H1 (cell line): ENCODE measurements around the gene AHDC1. TPM values are rescaled to one million over a fixed set of nuclear protein-coding genes. Genes with fewer than 3 reads are reported as not detected.

Experiments
- CTCF ChIA-PET: fragments of 300-600 bp; sonication (Branson Sonifier 250); formaldehyde crosslinking; loops from one replicate; lab custom pipeline; 2021; ENCODE audit not compliant: partially characterized antibody; lab: Charles Lee
- POLR2A ChIA-PET: fragments of 300-600 bp; sonication (Branson Sonifier 250); formaldehyde crosslinking; loops from one replicate; lab custom pipeline; 2021; ENCODE audit warnings: inconsistent platforms; ENCODE audit not compliant: partially characterized antibody; lab: Charles Lee
- DNase-seq, 2 experiments: peaks; one replicate each; pipeline versions ENCODE4 v3.0.0 to v3.0.0-alpha.2; 2010 to 2022; ENCODE audit warnings: low spot score in 2 of 2, low read depth in 1 of 2, mixed read lengths in 1 of 2
- FAIRE-seq: peaks from 2 replicates; lab custom pipeline; 2011; peaks lifted over from hg19 to GRCh38; lab: Jason Lieb, UNC
- H2AFZ ChIP-seq: 2 replicates; pipeline ENCODE4 v1.8.1; 2012; ENCODE audit warnings: low read length, inconsistent platforms
- H2AK5ac ChIP-seq: 2 replicates; pipeline ENCODE4 v1.6.1; 2013; ENCODE audit warnings: low read depth, low read length
- H2BK120ac ChIP-seq: replicated peaks from 2 replicates; pipeline ENCODE3; 2013; ENCODE audit warnings: low read depth, low read length, inconsistent platforms
- H2BK12ac ChIP-seq: 2 replicates; pipeline ENCODE4 v1.6.1; 2013; ENCODE audit warnings: low read depth, low read length
- H2BK15ac ChIP-seq: 2 replicates; pipeline ENCODE4 v1.6.1; 2013; ENCODE audit warnings: low read length
- H2BK20ac ChIP-seq: 2 replicates; pipeline ENCODE4 v1.6.1; 2013; ENCODE audit warnings: low read length
- H2BK5ac ChIP-seq: 2 replicates; pipeline ENCODE4 v1.6.1; 2013; ENCODE audit warnings: low read depth, low read length
- H3K14ac ChIP-seq: 2 replicates; pipeline ENCODE4 v1.6.1; 2013; ENCODE audit warnings: inconsistent platforms; ENCODE audit not compliant: insufficient read length
- H3K18ac ChIP-seq: 2 replicates; pipeline ENCODE4 v1.6.1; 2013; ENCODE audit warnings: low read length; ENCODE audit errors: extremely low read depth
- H3K23ac ChIP-seq: 2 replicates; pipeline ENCODE4 v1.6.1; 2013; ENCODE audit warnings: inconsistent platforms; ENCODE audit not compliant: insufficient read length
- H3K23me2 ChIP-seq: 2 replicates; pipeline ENCODE4 v1.6.1; 2013; ENCODE audit warnings: low read depth, low read length
- H3K27ac ChIP-seq: 2 replicates; pipeline ENCODE4 v1.6.1; 2011; ENCODE audit warnings: low read depth, low read length, inconsistent platforms
- H3K27me3 ChIP-seq, 4 experiments: replicated peaks in 1 of 4; 1 replicate in 1 of 4; 2 replicates in 3 of 4; pipeline versions ENCODE4 v1.6.1 to v1.8.1; 2011 to 2013; ENCODE audit warnings: low read length in 3 of 4, mild to moderate bottlenecking in 3 of 4, inconsistent platforms in 2 of 4, mixed read lengths in 2 of 4, moderate library complexity in 1 of 4; ENCODE audit not compliant: control insufficient read depth in 3 of 4, insufficient read depth in 3 of 4; ENCODE audit errors: extremely low read depth in 1 of 4
- H3K36me3 ChIP-seq, 4 experiments: 2 replicates each; pipeline versions ENCODE4 v1.6.1 to v1.8.1; 2011 to 2013; ENCODE audit warnings: mild to moderate bottlenecking in 4 of 4, low read length in 3 of 4, moderate library complexity in 2 of 4, control low read depth in 1 of 4, inconsistent platforms in 1 of 4; ENCODE audit not compliant: insufficient read depth in 4 of 4, control insufficient read depth in 2 of 4
- H3K4ac ChIP-seq: replicated peaks from 2 replicates; pipeline ENCODE3; 2013; ENCODE audit warnings: low read length, low read depth, mixed read lengths, inconsistent platforms; ENCODE audit not compliant: insufficient read length
- H3K4me1 ChIP-seq, 4 experiments: replicated peaks in 1 of 4; 1 replicate in 1 of 4; 2 replicates in 3 of 4; pipeline versions ENCODE4 v1.6.1 to v1.8.1; 2011 to 2013; ENCODE audit warnings: low read length in 3 of 4, inconsistent platforms in 2 of 4, mixed read lengths in 1 of 4; ENCODE audit not compliant: insufficient read depth in 4 of 4, control insufficient read depth in 3 of 4
- H3K4me2 ChIP-seq, 2 experiments: 2 replicates each; pipeline versions ENCODE4 v1.6.1 to v1.8.1; 2011 to 2013; ENCODE audit warnings: low read depth in 2 of 2, low read length in 2 of 2, control low read depth in 1 of 2, inconsistent platforms in 1 of 2, mild to moderate bottlenecking in 1 of 2; ENCODE audit not compliant: insufficient read depth in 1 of 2
- H3K4me3 ChIP-seq, 4 experiments: fragments of 200-600, 300-600 bp in 1 of 4; sonication (generic), shearing (Covaris generic), sonication (Bioruptor Twin) in 1 of 4; 2 replicates each; pipeline versions ENCODE4 v1.5.1 to v1.8.1; 2011 to 2016; ENCODE audit warnings: low read length in 4 of 4, low read depth in 3 of 4, control low read depth in 2 of 4, inconsistent platforms in 2 of 4, mild to moderate bottlenecking in 2 of 4, mixed read lengths in 1 of 4, moderate library complexity in 1 of 4; ENCODE audit not compliant: insufficient read depth in 2 of 4; ENCODE audit errors: extremely low read depth in 1 of 4
- H3K56ac ChIP-seq: replicated peaks from 2 replicates; pipeline ENCODE3; 2013; ENCODE audit warnings: low read depth, mild to moderate bottlenecking, mixed read lengths, low read length, inconsistent platforms; ENCODE audit not compliant: insufficient read length
- H3K79me1 ChIP-seq: 2 replicates; pipeline ENCODE4 v1.6.1; 2013; ENCODE audit warnings: low read depth, low read length, control low read depth
- H3K79me2 ChIP-seq, 2 experiments: 2 replicates each; pipeline versions ENCODE4 v1.6.1 to v1.8.1; 2012 to 2013; ENCODE audit warnings: low read length in 2 of 2, mild to moderate bottlenecking in 2 of 2, inconsistent platforms in 1 of 2; ENCODE audit not compliant: insufficient read depth in 2 of 2, control insufficient read depth in 1 of 2
- H3K9ac ChIP-seq, 4 experiments: replicated peaks in 1 of 4; 1 replicate in 1 of 4; 2 replicates in 3 of 4; pipeline versions ENCODE4 v1.6.1 to v1.8.1; 2011 to 2013; ENCODE audit warnings: low read depth in 3 of 4, low read length in 3 of 4, control low read depth in 2 of 4, mild to moderate bottlenecking in 2 of 4, moderate library complexity in 2 of 4, inconsistent platforms in 1 of 4; ENCODE audit errors: extremely low read depth in 1 of 4
- H3K9me3 ChIP-seq, 2 experiments: 2 replicates each; pipeline versions ENCODE4 v1.6.1 to v1.8.1; 2012 to 2013; ENCODE audit warnings: mild to moderate bottlenecking in 2 of 2, moderate library complexity in 2 of 2, control low read depth in 1 of 2, inconsistent platforms in 1 of 2, low read depth in 1 of 2, low read length in 1 of 2, mixed read lengths in 1 of 2; ENCODE audit not compliant: insufficient read depth in 2 of 2
- H4K20me1 ChIP-seq, 2 experiments: replicated peaks in 1 of 2; 2 replicates each; pipeline versions ENCODE3 to v1.8.1; 2011 to 2013; ENCODE audit warnings: inconsistent platforms in 2 of 2, low read length in 2 of 2, mild to moderate bottlenecking in 1 of 2; ENCODE audit not compliant: insufficient read depth in 2 of 2, control insufficient read depth in 1 of 2
- H4K5ac ChIP-seq: 2 replicates; pipeline ENCODE4 v1.6.1; 2013; ENCODE audit warnings: low read length, low read depth, mixed read lengths, inconsistent platforms; ENCODE audit not compliant: insufficient read length
- H4K8ac ChIP-seq: 2 replicates; pipeline ENCODE4 v1.8.0; 2013; ENCODE audit warnings: mild to moderate bottlenecking, moderate library complexity, low read length, inconsistent platforms; ENCODE audit not compliant: insufficient read depth; ENCODE audit errors: extremely low read depth
- H4K91ac ChIP-seq: replicated peaks from 2 replicates; pipeline ENCODE3; 2013; ENCODE audit warnings: low read length, mixed read lengths, inconsistent platforms; ENCODE audit not compliant: insufficient read length
- CBX8 ChIP-seq: fragments of 300-800, 300-1000 bp; sonication (generic); IDR thresholded peaks from 2 replicates; pipeline ENCODE4 v1.7.1; 2016; ENCODE audit warnings: low read depth, low read length, borderline replicate concordance
- RAD21 ChIP-seq, 2 experiments: IDR thresholded peaks in 1 of 2; conservative IDR thresholded peaks in 1 of 2; 2 replicates each; pipeline ENCODE4 v1.6.1; 2011; ENCODE audit warnings: low read depth in 2 of 2, low read length in 2 of 2, improper control_type of control experiment in 1 of 2, inconsistent platforms in 1 of 2, mild to moderate bottlenecking in 1 of 2, moderate library complexity in 1 of 2
- WGBS, 2 experiments: shearing (Covaris generic) in 1 of 2; methylation state at CpG; one replicate each; pipeline versions ENCODE4 v1.1.6 to v1.1.7; 2013 to 2015; ENCODE audit warnings: low lambda C conversion rate in 2 of 2, mixed read lengths in 2 of 2, inconsistent platforms in 1 of 2, low coverage in 1 of 2, missing lambda C conversion rate in 1 of 2; ENCODE audit not compliant: insufficient replicate concordance in 2 of 2, insufficient coverage in 1 of 2, insufficient read length in 1 of 2; ENCODE audit errors: extremely low coverage in 1 of 2, missing lambda C conversion rate in 1 of 2; 5-methylcytosine and 5-hydroxymethylcytosine counted together
- polyA plus RNA-seq, 7 experiments: library from polyadenylated mRNA; depleted of rRNA in 3 of 7; stranded (reverse) in 5 of 7; unstranded in 2 of 7; fragments of >200 nt in 5 of 7; fragments of 200-250 nt in 2 of 7; gene quantifications; 1 replicate in 5 of 7; 2 replicates in 1 of 7; 4 replicates in 1 of 7; pipeline versions ENCODE4 v1.2.1 to v1.2.3, GENCODE V29; 2011 to 2013; ENCODE audit warnings: missing spikeins in 2 of 7, mixed read lengths in 2 of 7
- total RNA-seq: library from RNA; stranded (reverse); fragmentation: NEBNext Ultra II Directional; extraction: Animal tissue kit (Norgen Biotek cat#: 25700); gene quantifications from 2 replicates; pipeline ENCODE4 v1.2.1, GENCODE V29; 2021
- TF ChIP-seq, protein P1 (sequence below): IDR thresholded peaks from 2 replicates; pipeline ENCODE4 v1.6.1; 2012; ENCODE audit warnings: inconsistent platforms

AHDC1 gene
- total and polyA plus RNA-seq, 2 of the 8 experiments (the other 6 are each of a cell fraction or from before 2014, with no cell fraction given), result 4.4 to 35.1 TPM

DNA sequence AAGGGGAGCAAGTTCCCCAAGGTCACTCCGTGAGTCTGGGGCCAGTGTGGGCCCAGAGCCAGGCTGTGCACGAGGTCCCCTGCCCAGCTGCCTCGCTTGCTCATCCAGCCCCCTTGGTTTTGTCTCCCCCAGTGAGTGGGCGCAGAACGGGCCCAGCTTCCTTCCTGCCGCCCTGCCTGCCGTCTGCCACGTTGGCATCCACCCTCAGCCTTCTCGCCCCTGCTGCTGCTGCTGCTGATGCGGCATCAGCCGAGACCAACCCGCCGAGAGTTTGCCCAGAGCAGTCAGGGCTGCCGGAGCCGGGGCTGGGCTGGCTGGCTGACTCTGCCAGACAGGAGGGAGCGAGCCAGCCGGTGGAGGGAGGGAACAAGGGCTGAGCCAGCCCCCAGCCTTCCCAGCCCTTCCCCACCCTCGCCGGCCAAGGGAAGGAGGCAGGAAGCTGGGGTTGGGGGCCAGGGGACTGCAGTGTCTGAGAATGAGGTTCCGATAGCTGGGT lies 82.6 kb downstream of the AHDC1 start:
- Histone ChIP-seq H2BK20ac (no peak overlapping the region; the same call in 1 of the 2 replicates), H3K27ac (no peak overlapping the region), H2BK120ac (no peak overlapping the region), H3K18ac (no peak overlapping the region), H4K8ac (no peak overlapping the region), H3K4me1 (peaks cover 4 to 48% (median 35%) of the 10 kb centered on the region in 4 experiments), H4K91ac (no peak overlapping the region), H3K36me3 (no peaks in the 10 kb centered on the region), H4K5ac (no peak overlapping the region), H4K20me1 (no peaks in the 10 kb centered on the region), H3K14ac (no peak overlapping the region), H3K79me1 (no peaks in the 10 kb centered on the region), H3K4me2 (no peak overlapping the region), H2AFZ (no peak overlapping the region), H3K79me2 (no peaks in the 10 kb centered on the region), H3K27me3 (no peaks in the 10 kb centered on the region), H2BK15ac (0 out of 2 replicates have a peak overlapping the region, but pooled peaks have one; percentile 98), H3K56ac (no peak overlapping the region), H2BK5ac (peak overlapping the region; percentile 66; the same call in 1 of the 2 replicates), H3K23me2 (peaks cover 3% of the 10 kb centered on the region; the same call in 1 of the 2 replicates), H3K23ac (no peak overlapping the region), H3K9me3 (no peaks in the 10 kb centered on the region), H2AK5ac (no peak overlapping the region; the same call in 1 of the 2 replicates), H3K4me3 (no peak overlapping the region), H2BK12ac (peak overlapping the region; percentile 97; the same call in 1 of the 2 replicates), H3K4ac (no peak overlapping the region), H3K9ac (no peak overlapping the region)
- FAIRE-seq, result no peak
- CTCF ChIA-PET, result interaction anchor here (0.8 to 8.6 kb wide), 10 partner anchors 13 to 123 kb away, joined by 3 to 110 read pairs (median 4); partner anchors contain the start of gene AHDC1
- no peak for DNase-seq
- POLR2A ChIA-PET, result interaction anchor here (1.0 kb wide), 1 partner anchor 15 kb away, joined by 4 read pairs; no protein-coding TSS in a partner anchor
- WGBS, 2 experiments, result 85% methylated on average over 18 of the region's 20 CpGs; no CpG with 5 or more reads in 1 of the 2 experiments
- no peak for TF ChIP-seq RAD21 (IDR thresholded peaks at IDR 0.05 in 1 of 2, conservative IDR thresholded peaks at IDR 0.05 in 1 of 2; ENCODE audit: low read depth in 2 of 2, low read length in 2 of 2)
- no peak for TF ChIP-seq CBX8
- TF ChIP-seq, protein P1, sequence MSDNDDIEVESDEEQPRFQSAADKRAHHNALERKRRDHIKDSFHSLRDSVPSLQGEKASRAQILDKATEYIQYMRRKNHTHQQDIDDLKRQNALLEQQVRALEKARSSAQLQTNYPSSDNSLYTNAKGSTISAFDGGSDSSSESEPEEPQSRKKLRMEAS, result no peak
